ENCODE results near the gene LRRC26. TPM values are rescaled to one million over a fixed set of nuclear protein-coding genes. Genes with fewer than 3 reads are reported as not detected.

Gene LRRC26
- total RNA-seq, 2 donors from 2014 or later, result not detected

DNA sequence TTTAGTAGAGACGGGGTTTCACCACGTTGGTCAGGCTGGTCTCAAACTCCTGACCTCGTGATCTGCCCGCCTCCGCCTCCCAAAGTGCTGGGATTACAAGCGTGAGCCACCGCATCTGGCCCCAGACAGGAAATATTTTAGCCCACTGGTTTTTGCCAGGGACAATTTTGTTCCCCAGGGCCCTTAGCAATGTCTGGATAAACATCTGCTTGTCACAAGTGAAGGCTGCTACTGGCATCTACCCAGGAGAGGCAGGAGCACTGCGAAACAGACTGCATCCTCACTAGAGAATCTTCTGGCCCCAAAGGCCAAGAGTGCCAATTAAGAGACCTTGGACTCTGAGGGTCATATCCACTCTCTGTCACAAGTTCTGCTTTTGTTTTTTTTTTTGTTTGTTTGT, 33.1 kb upstream of the LRRC26 start:
- ATAC-seq (no peak), DNase-seq (ENCODE audit: low spot score in 2 of 2) (no peak)
- H3K27ac Mint-ChIP-seq, result no peak overlapping the region
- H3K9me3 Mint-ChIP-seq, result no peaks in the 10 kb centered on the region
- peaks cover 26 to 28% of the 10 kb centered on the region in 2 donors for H3K36me3 Mint-ChIP-seq

DNA sequence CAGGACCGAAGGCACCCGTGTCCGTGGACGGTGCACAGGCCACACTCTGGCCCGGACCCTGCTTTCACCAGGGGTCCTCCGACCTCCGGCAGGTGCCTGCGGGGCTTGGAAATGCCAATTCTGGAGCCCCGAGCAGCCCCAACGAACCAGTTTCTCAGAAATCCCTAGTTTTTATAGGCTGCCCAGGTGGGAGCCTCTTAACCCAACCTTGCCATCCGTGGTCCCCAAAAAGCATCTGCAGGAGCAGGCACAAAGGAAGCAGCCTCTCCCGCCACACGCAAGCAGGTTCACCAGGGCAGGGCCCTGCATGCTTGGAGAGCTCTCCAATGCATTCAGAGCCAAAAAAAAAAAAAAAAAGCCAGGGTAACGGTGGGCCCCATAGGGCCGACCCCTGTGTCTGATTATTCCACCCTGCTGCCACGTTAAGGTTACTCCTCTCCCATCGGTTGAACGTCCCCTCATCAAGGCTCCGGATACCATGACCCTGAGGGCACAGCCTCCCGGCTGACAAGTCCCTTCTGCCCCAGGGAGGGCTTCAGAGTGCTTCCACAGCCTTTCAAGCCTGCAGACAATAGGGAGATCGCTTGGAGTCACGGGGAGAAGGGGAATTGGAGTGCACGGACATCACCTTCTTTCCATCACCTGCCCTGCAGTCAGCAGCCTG, 31.5 kb upstream of the LRRC26 start:
- Mint-ChIP-seq H3K9me3 (no peaks in the 10 kb centered on the region), H3K27ac (peak overlapping the region; percentile 68 to 89), H3K36me3 (peaks cover 14 to 19% of the 10 kb centered on the region in 2 donors)
- ATAC-seq, result no peak
- no peak for DNase-seq (ENCODE audit: low spot score in 2 of 2)

DNA sequence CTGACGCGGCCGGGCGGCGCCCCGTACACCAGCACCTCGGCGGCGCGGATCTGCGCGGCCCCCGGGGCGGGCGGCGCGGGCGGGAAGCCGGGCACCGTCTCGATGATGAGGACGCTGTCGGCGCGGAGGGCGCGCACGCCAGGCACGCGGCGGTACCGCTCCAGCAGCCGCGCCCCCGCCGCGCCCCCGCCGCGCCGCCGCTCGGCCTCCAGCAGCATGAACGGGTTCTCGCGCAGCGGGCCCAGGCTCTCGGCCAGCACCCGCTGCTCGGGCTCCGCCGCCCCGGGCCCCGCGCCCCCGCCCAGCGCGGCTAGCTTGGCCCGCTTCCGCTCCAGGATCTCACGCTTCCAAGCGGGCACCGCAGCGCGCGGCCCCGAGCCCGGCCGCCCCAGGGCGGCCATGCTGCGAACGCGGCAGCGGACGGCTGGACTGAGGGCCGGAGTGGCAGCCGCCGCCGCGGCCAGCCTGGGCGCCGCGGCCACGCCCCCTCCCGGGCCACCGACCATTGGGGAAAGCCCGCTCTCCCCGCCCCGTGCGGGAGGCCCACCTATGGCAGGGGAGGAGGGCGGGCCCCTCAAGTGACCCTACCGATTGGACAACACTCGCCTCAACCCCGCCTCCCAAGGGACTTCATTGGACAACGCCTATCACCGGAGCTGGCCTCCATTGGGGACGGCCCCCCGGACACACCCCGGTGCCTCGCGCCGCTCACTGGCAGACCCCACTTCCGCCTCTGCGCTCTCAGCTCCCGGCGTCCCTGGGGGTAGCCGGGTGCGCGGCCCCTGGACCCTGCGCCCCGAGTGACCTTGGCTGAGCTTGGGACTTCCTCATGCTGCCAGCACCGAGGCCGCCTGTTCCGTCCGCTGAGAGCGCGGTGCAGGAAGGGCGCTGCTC, 30.7 kb upstream of the LRRC26 start, which contains the start of gene TPRN:
TPRN (minus strand) TSS at position 431 of the 894 bp plus-strand sequence; CDS start at position 401, 30 bp downstream.
- Mint-ChIP-seq H3K27ac (peak within 1 kb of the TSS; percentile 68 to 89), H3K9me3 (no peaks in the 10 kb centered on the region), H3K36me3 (peaks cover 13% of the 10 kb centered on the region in 2 donors)
- ATAC-seq (peak; percentile 95 to 96), DNase-seq (ENCODE audit: low spot score in 2 of 2) (peak; percentile 99)

DNA sequence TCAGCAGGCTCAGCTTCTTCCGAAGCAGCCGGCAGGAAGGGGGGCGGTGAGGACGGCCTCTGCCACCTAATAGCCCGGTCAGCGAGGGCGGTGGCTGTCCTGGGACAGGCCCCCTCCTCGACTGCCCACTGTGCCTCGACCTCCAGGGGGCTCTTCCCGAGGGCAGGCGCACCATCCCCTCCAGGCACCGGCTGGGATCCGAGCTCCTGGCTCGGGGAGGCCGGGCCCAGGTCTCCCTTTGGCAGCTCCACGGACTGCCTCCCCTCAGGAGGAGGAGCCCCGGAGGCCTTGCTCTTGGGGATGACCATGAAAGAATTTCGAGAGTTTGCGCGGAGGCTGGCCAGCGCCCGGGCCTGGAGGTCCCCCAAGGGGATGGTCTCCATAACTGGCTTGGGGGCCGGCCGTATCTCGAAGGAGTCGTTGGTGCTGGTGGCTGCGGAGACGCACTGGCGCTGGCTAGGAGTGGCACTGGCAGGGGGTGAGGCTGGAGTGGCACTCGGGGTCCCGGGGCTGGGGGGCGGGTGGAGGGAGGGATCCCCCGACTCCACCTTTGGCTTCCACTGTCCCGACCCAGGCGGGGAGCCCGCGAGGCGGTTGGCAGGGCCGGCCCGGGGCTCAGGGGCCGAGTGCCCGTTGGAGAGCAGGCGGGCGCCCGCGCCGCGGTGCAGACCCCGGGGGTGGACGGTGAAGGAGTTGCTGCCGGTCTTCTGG, 29.7 kb upstream of the LRRC26 start:
- H3K9me3 Mint-ChIP-seq, result no peaks in the 10 kb centered on the region
- ATAC-seq (no peak), DNase-seq (ENCODE audit: low spot score in 2 of 2) (no peak)
- no peak overlapping the region for H3K27ac Mint-ChIP-seq
- H3K36me3 Mint-ChIP-seq, result peaks cover 5 to 6% of the 10 kb centered on the region in 2 donors

DNA sequence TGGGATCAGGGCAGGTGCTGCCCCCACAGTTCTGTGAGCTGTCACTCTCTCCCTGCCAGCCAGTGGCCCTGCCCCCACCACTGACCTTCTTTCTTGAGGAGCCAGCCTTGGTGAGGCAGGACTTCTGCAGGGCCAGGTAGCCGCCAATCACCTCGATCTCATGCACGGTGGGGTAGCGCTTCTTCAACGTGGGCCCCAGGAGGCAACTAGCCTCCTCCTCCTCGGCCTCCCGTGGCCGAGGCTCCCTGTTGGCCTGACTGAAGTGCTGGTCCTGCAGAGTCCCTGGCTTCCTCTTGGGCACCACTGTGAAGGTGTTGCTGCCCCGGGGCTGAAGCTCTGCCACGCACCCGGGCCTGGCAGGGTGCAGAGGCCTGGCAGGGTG, 29.0 kb upstream of the LRRC26 start:
- ATAC-seq, result no peak
- no peak for DNase-seq (ENCODE audit: low spot score in 2 of 2)
- no peaks in the 10 kb centered on the region for H3K9me3 Mint-ChIP-seq
- H3K36me3 Mint-ChIP-seq, result no peaks in the 10 kb centered on the region
- H3K27ac Mint-ChIP-seq, result no peak overlapping the region

DNA sequence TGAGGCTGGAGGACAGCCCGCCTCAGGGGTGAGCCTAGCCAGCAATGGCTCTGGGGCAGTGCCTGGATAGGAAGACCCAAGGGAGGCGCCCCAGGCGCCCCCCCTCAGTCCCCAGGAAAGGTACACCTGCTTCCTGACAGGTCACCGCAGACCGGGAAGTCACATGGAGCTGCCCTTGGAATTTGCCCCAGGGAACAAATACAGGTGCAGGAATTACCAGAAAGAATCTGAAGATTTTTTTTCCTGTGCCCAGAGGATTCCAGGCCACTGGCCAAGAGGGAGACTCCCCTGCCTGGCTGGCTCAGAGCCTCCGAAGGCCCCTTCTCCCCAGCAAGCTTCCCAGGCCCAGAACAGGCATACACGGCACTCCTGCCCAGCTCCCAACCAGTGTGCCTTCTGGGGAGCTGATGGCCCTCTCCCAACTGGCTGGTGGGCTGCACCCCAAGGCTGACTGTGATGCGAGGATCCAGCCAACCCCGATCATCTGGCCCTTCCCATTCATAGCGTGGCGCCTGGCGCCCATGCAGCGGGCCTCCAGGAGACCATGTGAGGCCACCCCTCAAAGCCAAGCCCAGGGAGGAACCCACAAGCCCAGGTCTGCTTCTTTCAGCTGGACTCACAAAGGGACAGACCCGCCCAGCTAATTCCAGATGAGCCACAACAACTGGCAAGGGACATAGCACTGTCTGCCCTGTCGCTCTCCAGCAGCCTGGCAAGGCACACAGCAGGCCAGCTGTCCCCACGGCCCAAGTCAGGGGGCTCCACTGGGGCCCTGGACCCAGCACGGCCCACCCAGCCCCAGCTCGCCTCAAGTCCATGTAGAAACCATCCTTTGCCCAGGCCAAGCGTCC, 28.4 kb upstream of the LRRC26 start:
- H3K27ac Mint-ChIP-seq, result no peak overlapping the region

DNA sequence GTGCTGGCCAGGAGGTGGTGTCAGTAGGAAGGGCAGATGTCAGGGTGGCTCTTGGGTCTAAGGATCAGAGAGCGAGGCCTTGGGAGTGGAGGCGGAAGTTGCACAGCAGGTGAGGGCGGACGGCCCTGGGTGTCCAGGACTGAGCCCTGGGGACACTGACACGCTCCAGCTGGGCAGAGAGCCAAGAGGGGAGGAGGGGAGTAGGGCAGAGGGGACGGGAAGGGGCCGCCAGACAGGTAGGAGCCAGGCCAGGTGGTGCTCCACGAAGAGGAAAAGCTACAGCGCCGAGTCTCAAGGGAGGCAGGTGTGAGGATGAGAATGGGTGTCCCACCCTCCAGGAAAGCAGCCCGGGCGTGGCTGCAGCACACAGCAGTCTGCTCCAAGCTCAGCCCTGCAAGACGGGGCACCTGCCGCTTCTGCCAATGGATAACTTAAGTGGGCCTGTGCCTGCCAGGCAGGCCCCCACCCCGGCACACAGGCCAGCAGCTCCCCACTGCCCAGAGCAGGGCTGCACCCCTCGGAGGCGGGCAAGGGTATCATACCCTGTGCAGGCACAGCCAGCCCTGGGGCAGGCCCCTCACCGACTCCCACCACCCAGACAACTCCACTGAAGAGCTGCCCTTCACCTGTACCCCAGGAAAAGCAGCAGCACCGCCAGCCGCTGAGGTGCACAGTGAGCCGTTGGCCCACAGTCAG, 25.8 kb upstream of the LRRC26 start:
- Mint-ChIP-seq H3K9me3 (no peaks in the 10 kb centered on the region), H3K27ac (no peak overlapping the region)

More for the DNA sequence above, 28.4 kb upstream of the LRRC26 start:
- ATAC-seq (no peak), DNase-seq (ENCODE audit: low spot score in 2 of 2) (no peak)
- Mint-ChIP-seq H3K36me3 (no peaks in the 10 kb centered on the region), H3K9me3 (no peaks in the 10 kb centered on the region)

DNA sequence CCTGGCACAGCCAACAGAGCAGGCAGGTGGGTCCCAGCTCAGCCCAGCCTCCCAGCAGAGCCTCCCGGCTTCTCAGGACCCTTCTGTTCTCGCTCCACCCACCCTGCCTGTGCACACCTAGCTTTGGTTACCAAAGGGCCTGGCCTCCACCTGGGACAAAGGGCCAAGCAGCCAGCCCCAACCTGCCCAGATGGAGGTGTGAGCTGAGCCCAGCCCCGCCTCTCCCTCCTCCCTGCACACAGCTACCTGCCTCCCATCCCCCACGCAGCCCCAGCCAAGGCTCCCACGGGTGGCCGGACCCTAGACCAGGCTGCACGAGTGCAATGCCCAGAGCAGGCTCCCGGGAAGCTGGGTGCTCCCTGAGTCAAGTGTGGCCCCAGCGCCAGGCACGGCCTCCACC, 25.1 kb upstream of the LRRC26 start:
- ATAC-seq, result no peak
- H3K9me3 Mint-ChIP-seq, result no peaks in the 10 kb centered on the region
- no peaks in the 10 kb centered on the region for H3K36me3 Mint-ChIP-seq
- no peak overlapping the region for H3K27ac Mint-ChIP-seq
- no peak for DNase-seq (ENCODE audit: low spot score in 2 of 2)

More for the DNA sequence above, 25.8 kb upstream of the LRRC26 start:
- H3K36me3 Mint-ChIP-seq, result no peaks in the 10 kb centered on the region
- ATAC-seq (no peak), DNase-seq (ENCODE audit: low spot score in 2 of 2) (no peak)

DNA sequence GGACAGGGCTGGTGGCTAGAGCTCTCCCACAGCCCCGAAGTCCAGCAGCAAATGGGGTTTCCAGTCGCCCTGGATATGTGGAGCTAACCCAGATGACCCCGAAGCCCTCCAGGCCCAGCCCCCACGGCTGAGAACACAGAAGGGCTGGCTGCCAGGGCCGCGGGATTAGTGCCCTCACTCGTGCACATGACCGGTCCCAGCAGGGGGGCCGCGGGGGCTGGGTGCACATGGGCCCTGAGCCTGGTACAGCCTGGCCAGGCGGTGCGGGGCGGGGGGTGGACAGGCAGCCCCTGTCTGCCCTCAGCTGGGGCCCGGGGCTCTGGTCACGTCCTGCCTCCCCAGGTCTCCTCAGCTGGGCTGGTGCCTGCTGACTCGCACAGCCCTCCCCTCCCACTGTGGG, 24.5 kb upstream of the LRRC26 start:
- H3K9me3 Mint-ChIP-seq, result no peaks in the 10 kb centered on the region
- ATAC-seq (no peak), DNase-seq (ENCODE audit: low spot score in 2 of 2) (no peak)
- H3K36me3 Mint-ChIP-seq, result no peaks in the 10 kb centered on the region
- H3K27ac Mint-ChIP-seq, result no peak overlapping the region

DNA sequence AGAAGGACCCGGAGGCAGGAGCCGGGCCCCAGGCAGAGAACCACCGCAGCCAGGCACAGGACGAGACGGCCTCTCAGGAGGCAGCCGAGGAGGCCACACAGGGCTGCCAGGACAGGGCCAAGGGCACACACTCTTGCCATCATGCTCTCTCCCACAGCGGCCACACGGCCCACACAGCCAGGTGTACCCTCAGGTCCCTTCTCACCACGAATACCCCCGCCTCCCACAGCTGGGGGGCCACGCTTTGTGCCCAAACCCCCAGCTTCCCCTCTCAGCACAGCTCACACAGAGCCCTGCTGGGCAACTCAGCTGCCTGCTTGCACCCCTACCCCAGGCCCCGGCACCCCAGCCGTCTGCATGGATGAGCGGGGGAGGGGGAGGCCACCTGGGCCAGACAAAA, 23.9 kb upstream of the LRRC26 start:
- H3K36me3 Mint-ChIP-seq, result no peaks in the 10 kb centered on the region
- no peak for DNase-seq (ENCODE audit: low spot score in 2 of 2)
- H3K27ac Mint-ChIP-seq, result no peak overlapping the region
- no peak for ATAC-seq
- H3K9me3 Mint-ChIP-seq, result no peaks in the 10 kb centered on the region

DNA sequence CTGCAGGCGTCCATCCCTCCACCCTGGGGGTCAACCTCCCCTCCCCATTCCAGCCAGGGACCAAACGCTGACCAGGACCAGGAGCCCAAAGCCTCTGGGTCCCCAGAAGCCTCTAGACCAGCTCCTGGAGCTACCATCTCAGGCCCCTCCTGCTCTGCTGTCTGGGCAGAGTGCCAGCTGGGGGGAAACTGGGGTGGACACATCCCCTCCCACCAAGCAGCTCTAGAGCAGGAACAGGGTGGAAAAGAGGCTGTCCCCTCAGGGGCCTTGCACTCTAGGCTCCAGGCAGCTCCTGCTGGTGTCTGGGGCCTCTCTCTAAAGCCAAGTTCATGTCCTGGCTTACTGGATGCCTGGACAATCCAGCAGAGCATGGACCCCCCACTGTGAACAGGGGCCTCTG, 23.0 kb upstream of the LRRC26 start:
- no peak overlapping the region for H3K27ac Mint-ChIP-seq
- ATAC-seq, result no peak
- DNase-seq (ENCODE audit: low spot score in 2 of 2), result no peak
- H3K36me3 Mint-ChIP-seq, result no peaks in the 10 kb centered on the region
- H3K9me3 Mint-ChIP-seq, result no peaks in the 10 kb centered on the region

DNA sequence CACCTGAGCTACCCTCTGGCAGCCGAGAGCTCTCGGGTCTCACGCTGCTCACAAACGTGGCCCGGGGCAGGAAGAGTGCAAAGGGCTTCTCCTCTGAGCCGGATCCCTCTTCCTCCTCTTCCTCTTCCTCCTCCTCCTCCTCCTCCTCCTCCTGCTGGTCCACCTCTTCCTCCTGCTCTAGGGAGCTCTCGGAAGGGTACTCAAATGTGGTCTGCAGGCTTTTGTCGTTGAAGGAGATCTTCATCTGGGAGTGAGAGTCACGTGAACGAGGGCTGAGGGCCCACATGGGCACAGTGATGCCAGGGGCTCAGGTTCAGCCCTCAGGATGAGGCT, 22.6 kb upstream of the LRRC26 start:
- ATAC-seq (no peak), DNase-seq (ENCODE audit: low spot score in 2 of 2) (no peak)
- Mint-ChIP-seq H3K36me3 (peaks cover 0 to 4% of the 10 kb centered on the region in 2 donors), H3K9me3 (no peaks in the 10 kb centered on the region), H3K27ac (no peak overlapping the region)

DNA sequence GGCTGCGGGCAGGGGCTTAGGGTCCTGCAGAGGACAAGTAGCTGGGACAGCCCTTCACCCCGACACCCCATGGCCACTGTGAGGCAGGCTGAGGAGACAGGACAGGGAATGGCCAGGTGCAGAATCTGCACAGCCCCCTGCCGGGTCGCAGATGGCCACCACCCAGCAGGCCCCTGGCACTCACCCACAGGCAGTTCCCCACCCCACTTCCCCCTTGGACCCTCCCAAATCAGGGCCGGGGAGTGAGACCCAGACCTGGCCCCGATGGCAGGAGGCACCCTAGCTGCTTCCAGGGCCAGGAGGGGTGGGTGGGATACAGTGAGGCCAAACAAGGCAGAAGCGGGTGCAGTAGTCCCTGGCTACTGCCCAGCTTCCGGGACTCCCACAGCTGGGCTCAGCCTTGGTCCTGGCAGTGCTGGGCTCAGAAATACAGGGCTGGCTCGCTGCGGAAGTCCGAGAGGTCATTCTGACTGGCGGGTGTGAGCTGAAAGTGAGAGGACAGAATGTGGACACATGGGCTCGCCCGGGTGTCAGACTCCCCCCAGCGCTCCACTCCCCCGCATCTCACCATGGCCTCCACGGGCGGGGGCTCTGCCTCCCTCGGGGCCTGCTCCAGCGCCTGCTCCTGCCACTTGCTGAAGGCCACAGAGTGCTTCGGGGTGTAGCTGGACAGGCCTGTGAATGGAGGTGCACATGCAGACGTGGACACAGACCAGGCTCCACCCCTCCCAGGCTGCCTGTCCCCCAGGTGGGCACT, 22.0 kb upstream of the LRRC26 start:
- Mint-ChIP-seq H3K36me3 (peaks cover 0 to 10% of the 10 kb centered on the region in 2 donors), H3K9me3 (no peaks in the 10 kb centered on the region), H3K27ac (no peak overlapping the region)
- no peak for DNase-seq (ENCODE audit: low spot score in 2 of 2)
- ATAC-seq, result no peak

DNA sequence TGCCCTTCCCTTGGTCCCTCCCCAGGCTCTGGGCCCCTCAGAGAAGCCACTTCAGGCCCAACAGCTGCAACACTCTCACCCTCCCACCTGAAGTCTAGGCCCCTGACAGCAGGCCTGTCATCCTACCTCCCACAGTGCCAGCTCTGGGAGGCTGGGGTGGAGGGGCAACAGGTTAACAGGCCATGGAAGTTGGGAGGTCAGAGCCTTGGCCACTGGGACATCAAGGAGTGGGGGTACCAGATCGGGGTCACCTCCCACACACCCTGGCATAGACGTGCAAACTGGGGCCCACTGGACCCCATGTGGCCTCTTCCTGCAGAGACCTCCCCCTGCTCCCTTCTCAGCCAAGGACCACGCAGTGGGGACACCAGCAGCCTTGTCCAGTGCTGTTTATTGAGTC, 21.4 kb upstream of the LRRC26 start:
- H3K27ac Mint-ChIP-seq, result no peak overlapping the region
- H3K36me3 Mint-ChIP-seq, result peaks cover 0 to 11% of the 10 kb centered on the region in 2 donors
- DNase-seq (ENCODE audit: low spot score in 2 of 2), result no peak
- H3K9me3 Mint-ChIP-seq, result no peaks in the 10 kb centered on the region
- no peak for ATAC-seq

DNA sequence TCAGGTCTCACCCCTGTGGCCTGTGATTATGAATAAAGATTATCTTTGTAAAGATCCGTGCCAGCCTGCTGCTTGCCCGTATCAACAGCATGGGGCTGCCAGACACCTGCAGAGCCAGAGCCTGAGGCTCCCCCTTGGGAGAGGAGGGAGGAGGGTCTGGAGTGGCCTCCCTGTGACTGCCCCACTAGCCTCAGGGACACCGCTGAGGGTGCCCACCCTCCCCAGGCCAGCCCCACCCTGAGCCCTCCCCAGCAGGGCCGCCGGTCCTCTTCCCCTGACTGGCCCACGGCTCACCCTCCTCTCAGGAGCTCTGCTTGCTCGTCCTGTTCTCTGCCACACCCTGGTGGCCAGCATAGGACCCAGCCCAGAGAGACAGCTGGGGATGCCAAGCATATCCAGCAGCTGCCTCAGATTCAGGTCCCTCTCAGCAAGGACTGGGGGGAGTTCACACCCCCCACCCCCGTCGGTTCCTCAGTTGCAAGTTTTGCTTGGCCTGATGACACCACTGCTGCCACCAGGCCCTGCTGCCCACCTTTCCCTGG, 20.5 kb upstream of the LRRC26 start:
- Mint-ChIP-seq H3K36me3 (peaks cover 0 to 11% of the 10 kb centered on the region in 2 donors), H3K27ac (peak overlapping the region; percentile 46 to 94)
- no peak for ATAC-seq

More for the DNA sequence above, 20.5 kb upstream of the LRRC26 start:
- DNase-seq (ENCODE audit: low spot score in 2 of 2), result no peak
- no peaks in the 10 kb centered on the region for H3K9me3 Mint-ChIP-seq
